ENCODE data around the gene TBRG4.

Gene TBRG4

DNA sequence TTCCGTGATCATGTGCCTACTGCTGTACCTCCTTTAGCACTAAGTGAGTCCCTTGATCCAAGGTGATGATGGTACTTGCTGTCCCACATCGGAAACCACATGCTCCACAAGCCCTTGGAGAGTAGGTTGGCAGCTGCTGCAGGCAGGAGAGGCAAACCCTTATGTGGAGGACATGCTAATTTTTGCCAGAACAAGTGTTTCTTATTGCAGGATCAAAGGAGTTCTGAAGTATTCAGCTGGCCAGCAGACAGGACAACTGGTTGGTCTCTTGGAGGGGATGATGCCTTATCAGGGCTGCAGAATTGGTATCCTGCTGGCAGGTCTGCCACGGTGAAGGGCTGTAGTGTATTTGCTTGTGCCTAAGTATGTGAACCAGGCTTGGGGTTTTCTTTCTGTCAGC is 59.5 kb downstream of the TBRG4 start:
- Histone ChIP-seq H3K9ac (ENCODE audit: low read depth, low read length) (no peak overlapping the region), H3K4me1 (ENCODE audit: control insufficient read depth, insufficient read depth, low read length) (no peaks in the 10 kb centered on the region), H3K9me3 (ENCODE audit: control insufficient read depth, insufficient read depth, low read length) (no peaks in the 10 kb centered on the region), H3K27me3 (ENCODE audit: control insufficient read depth, insufficient read depth, low read length) (no peaks in the 10 kb centered on the region), H3K36me3 (ENCODE audit: control insufficient read depth, insufficient read depth, low read length) (no peaks in the 10 kb centered on the region), H3K4me3 (ENCODE audit: low read depth, low read length) (no peak overlapping the region)

GRCh38 chr7:45050198-45050597 is 61.3 kb downstream of the TBRG4 start:
- H3K9me3 ChIP-seq (ENCODE audit: control insufficient read depth, insufficient read depth, low read length), result no peaks in the 10 kb centered on the region
- no peaks in the 10 kb centered on the region for H3K27me3 ChIP-seq (ENCODE audit: control insufficient read depth, insufficient read depth, low read length)
- no peak overlapping the region for H3K9ac ChIP-seq (ENCODE audit: low read depth, low read length)
- H3K36me3 ChIP-seq (ENCODE audit: control insufficient read depth, insufficient read depth, low read length), result no peaks in the 10 kb centered on the region
- no peak overlapping the region for H3K4me3 ChIP-seq (ENCODE audit: low read depth, low read length)
- H3K4me1 ChIP-seq (ENCODE audit: control insufficient read depth, insufficient read depth, low read length), result no peaks in the 10 kb centered on the region
